PFSK-1 (cell line): ENCODE measurements around the gene CABP7.

Experiments
- FOXP2 ChIP-seq: optimal IDR thresholded peaks from 2 replicates; pipeline ENCODE3; 2011; ENCODE audit warnings: borderline replicate concordance, control low read depth, inconsistent platforms; ENCODE audit not compliant: insufficient read depth; ENCODE audit errors: extremely low read length, extremely low read depth
- POLR2AphosphoS5 ChIP-seq: IDR thresholded peaks from 2 replicates; pipeline ENCODE4 v1.6.1; 2012; ENCODE audit warnings: low read depth, mild to moderate bottlenecking, control low read depth, low read length, moderate library complexity
- SIN3A ChIP-seq: IDR thresholded peaks from 2 replicates; pipeline ENCODE4 v1.6.1; 2012; ENCODE audit warnings: mild to moderate bottlenecking, low read length, moderate library complexity, borderline replicate concordance; ENCODE audit not compliant: insufficient read depth
- TAF1 ChIP-seq: IDR thresholded peaks from 2 replicates; pipeline ENCODE4 v1.6.1; 2012; ENCODE audit warnings: low read length, control low read depth, borderline replicate concordance; ENCODE audit not compliant: insufficient read depth
- TF ChIP-seq, protein P1 (sequence below), 2 experiments: IDR thresholded peaks; 2 replicates each; pipeline versions ENCODE4 v1.6.1 to v1.8.0; 2011 to 2012; ENCODE audit warnings: low read depth in 2 of 2, low read length in 2 of 2, control low read depth in 1 of 2, inconsistent platforms in 1 of 2, mild to moderate bottlenecking in 1 of 2, moderate library complexity in 1 of 2; ENCODE audit not compliant: insufficient read depth in 1 of 2

Gene CABP7

DNA sequence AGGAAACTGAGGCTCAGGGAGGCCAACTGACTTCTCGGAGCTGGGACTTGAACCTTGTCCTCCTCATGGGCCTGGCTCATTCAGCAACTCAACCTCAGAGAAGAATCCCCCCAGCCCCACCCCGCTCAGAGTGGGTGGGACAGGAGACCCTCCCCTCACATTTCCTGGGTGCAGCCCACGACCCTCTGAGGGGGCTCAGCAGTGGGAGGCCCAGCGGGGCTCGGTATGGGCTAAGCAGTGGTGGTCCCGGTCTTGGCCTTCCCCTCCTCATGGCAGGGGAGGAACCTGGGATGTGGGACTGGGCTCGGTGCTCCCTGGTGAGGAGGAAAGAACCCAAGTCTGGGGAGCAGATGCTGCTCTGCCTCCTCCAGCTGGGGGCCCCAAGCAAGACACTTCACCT is 14.2 kb upstream of the CABP7 start:
- no peak for TF ChIP-seq FOXP2
- TF ChIP-seq TAF1, result no peak
- no peak for TF ChIP-seq SIN3A
- TF ChIP-seq, protein P1, sequence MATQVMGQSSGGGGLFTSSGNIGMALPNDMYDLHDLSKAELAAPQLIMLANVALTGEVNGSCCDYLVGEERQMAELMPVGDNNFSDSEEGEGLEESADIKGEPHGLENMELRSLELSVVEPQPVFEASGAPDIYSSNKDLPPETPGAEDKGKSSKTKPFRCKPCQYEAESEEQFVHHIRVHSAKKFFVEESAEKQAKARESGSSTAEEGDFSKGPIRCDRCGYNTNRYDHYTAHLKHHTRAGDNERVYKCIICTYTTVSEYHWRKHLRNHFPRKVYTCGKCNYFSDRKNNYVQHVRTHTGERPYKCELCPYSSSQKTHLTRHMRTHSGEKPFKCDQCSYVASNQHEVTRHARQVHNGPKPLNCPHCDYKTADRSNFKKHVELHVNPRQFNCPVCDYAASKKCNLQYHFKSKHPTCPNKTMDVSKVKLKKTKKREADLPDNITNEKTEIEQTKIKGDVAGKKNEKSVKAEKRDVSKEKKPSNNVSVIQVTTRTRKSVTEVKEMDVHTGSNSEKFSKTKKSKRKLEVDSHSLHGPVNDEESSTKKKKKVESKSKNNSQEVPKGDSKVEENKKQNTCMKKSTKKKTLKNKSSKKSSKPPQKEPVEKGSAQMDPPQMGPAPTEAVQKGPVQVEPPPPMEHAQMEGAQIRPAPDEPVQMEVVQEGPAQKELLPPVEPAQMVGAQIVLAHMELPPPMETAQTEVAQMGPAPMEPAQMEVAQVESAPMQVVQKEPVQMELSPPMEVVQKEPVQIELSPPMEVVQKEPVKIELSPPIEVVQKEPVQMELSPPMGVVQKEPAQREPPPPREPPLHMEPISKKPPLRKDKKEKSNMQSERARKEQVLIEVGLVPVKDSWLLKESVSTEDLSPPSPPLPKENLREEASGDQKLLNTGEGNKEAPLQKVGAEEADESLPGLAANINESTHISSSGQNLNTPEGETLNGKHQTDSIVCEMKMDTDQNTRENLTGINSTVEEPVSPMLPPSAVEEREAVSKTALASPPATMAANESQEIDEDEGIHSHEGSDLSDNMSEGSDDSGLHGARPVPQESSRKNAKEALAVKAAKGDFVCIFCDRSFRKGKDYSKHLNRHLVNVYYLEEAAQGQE (IDR thresholded peaks at IDR 0.05; ENCODE audit: insufficient read depth in 1 of 2, low read depth in 2 of 2, low read length in 2 of 2), result no peak
- TF ChIP-seq POLR2AphosphoS5, result no peak

DNA sequence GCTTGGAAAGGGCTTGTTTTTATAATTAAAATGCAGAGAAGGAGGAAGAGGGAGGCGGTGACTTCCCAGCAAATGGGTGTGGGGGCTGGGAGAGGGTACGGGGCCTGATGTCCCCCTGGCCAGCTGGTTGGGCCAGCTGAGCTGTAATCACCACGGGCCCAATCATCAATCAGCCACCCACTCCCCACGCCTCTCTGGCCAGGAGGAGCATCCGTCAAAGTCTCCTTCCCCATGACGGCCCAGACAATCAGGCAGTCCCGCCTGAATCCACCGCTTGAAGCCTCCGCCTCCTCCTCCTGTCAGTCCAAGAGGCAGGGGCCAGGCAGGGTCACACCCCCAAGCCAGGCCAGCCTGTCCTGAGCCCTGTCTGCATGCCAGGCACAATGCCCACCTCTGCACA is 13.3 kb upstream of the CABP7 start:
- TF ChIP-seq POLR2AphosphoS5, result no peak
- TF ChIP-seq TAF1, result no peak
- TF ChIP-seq SIN3A, result no peak
- TF ChIP-seq, protein P1 (IDR thresholded peaks at IDR 0.05; ENCODE audit: insufficient read depth in 1 of 2, low read depth in 2 of 2, low read length in 2 of 2), result no peak
- TF ChIP-seq FOXP2, result no peak

DNA sequence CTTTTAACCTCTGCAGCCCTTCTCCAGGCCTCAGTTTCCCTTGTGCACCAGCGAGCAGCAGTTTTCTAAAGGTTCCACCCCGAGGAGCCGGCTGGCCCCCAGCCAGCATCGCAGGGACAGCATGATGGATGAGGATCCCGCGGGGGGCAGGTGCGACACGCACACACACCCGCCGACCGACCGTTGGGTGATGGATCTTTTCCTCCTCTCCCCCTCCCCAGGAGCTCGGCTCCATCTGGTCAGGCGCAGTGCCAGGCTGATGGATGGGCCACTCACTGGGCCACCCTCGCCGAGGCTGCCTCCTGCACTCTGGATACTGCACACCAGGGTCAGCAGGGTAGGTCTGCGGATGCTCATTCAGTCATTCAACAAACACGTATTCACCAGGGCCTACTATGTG is 12.8 kb upstream of the CABP7 start:
- no peak for TF ChIP-seq TAF1
- TF ChIP-seq, protein P1 (IDR thresholded peaks at IDR 0.05; ENCODE audit: insufficient read depth in 1 of 2, low read depth in 2 of 2, low read length in 2 of 2), result no peak
- TF ChIP-seq SIN3A, result no peak
- no peak for TF ChIP-seq POLR2AphosphoS5
- TF ChIP-seq FOXP2, result no peak

DNA sequence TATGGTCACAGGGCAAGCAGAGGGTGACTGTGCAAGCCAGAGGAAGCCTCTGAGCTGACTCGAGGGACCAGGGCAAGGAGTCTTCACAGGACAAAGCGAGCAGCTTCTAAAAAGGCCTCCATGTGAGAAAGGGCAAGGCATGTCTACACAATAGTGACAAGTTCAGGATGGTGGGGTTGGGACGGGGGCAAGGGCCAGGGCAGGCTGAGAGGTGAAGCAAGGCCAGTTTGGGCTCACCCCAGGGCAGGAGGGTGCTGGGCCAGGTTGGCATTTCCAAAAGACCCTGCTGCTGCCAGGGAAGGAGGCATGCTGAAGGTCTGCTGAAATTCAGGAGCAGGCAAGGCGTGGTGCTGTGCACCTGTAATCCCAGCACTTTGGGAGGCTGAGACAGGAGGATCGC is 12.3 kb upstream of the CABP7 start:
- TF ChIP-seq TAF1 (no peak), SIN3A (no peak), FOXP2 (no peak), POLR2AphosphoS5 (no peak)
- TF ChIP-seq, protein P1 (IDR thresholded peaks at IDR 0.05; ENCODE audit: insufficient read depth in 1 of 2, low read depth in 2 of 2, low read length in 2 of 2), result no peak

DNA sequence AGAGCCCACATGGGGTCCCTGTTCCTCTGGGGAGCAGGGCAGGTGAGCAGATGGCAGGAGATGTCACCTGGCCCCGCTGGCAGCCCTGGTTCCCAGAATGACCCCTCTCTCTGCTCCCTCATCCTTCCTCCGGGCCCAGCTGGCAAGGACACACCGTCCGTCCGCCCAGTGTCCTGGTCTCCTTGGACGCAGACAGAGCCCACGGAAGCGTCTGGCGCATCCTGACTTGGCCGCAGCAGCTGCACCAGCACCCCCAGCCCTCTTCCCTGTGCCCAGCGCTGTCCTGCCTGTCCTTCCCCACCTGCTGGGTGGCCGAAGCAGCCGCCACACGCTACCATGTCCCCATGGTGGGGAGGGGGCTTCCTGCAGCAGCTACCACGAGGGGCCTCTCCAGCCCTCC is 9.6 kb upstream of the CABP7 start:
- TF ChIP-seq POLR2AphosphoS5, result no peak
- TF ChIP-seq, protein P1 (IDR thresholded peaks at IDR 0.05; ENCODE audit: insufficient read depth in 1 of 2, low read depth in 2 of 2, low read length in 2 of 2), result no peak
- no peak for TF ChIP-seq TAF1
- no peak for TF ChIP-seq FOXP2
- TF ChIP-seq SIN3A, result no peak
